ENCODE measurements around the gene NCSTN.

Gene NCSTN

DNA sequence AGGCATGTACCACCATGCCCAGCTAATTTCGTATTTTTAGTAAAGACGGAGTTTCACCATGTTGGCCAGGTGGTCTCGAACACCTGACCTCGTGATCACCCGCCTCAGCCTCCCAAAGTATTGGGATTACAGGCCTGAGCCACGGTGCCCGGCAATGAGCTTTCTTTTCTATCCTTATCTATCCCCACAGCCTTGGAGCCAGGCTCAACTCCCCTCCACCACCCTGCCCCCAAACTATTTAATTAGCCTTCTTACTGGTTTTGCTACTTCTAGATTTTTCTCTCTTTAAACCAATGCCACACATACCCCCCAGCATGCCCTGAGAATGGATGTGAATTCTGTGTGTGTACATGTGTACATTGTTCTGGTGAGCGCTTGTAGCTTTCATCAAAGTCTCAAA is 51.5 kb downstream of the NCSTN start:
- H3K4me3 ChIP-seq (ENCODE audit: low read depth, low read length): no peak overlapping the region
- no peaks in the 10 kb centered on the region for H3K27me3 ChIP-seq (ENCODE audit: insufficient read depth, low read depth, severe bottlenecking)
- H3K36me3 ChIP-seq: no peaks in the 10 kb centered on the region
- no peaks in the 10 kb centered on the region for H3K9me3 ChIP-seq (ENCODE audit: severe bottlenecking)
- TF ChIP-seq, protein P1, sequence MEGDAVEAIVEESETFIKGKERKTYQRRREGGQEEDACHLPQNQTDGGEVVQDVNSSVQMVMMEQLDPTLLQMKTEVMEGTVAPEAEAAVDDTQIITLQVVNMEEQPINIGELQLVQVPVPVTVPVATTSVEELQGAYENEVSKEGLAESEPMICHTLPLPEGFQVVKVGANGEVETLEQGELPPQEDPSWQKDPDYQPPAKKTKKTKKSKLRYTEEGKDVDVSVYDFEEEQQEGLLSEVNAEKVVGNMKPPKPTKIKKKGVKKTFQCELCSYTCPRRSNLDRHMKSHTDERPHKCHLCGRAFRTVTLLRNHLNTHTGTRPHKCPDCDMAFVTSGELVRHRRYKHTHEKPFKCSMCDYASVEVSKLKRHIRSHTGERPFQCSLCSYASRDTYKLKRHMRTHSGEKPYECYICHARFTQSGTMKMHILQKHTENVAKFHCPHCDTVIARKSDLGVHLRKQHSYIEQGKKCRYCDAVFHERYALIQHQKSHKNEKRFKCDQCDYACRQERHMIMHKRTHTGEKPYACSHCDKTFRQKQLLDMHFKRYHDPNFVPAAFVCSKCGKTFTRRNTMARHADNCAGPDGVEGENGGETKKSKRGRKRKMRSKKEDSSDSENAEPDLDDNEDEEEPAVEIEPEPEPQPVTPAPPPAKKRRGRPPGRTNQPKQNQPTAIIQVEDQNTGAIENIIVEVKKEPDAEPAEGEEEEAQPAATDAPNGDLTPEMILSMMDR (IDR thresholded peaks at IDR 0.05; ENCODE audit: low read depth, low read length): no peak
- H3K27ac ChIP-seq: no peak overlapping the region
- DNase-seq: no peak

DNA sequence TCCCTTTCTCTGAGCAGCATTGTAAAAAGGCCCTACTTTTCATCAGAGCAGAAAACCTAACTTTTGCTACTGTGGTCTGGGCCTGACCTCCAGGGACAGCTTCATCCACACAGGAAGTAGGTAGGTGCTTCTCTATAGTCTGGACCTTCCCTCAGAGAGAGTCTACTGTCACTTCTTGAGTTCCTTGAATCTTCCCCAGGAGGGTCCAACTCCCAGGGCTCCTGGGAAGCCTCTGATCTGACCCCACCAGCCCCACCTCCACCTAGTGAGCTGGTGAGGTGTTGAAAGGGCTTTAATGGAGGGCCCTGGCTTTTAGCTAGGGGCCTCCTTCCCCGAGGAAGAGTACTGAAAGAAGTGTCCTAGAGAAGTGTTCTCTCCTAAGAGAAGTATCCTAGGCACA is 54.5 kb downstream of the NCSTN start:
- Histone ChIP-seq H3K4me3 (ENCODE audit: low read depth, low read length) (no peak overlapping the region), H3K27me3 (ENCODE audit: insufficient read depth, low read depth, severe bottlenecking) (no peaks in the 10 kb centered on the region), H3K36me3 (peaks cover 8% of the 10 kb centered on the region), H3K27ac (no peak overlapping the region), H3K9me3 (ENCODE audit: severe bottlenecking) (no peaks in the 10 kb centered on the region)
- DNase-seq: no peak
- TF ChIP-seq, protein P1 (IDR thresholded peaks at IDR 0.05; ENCODE audit: low read depth, low read length): no peak

DNA sequence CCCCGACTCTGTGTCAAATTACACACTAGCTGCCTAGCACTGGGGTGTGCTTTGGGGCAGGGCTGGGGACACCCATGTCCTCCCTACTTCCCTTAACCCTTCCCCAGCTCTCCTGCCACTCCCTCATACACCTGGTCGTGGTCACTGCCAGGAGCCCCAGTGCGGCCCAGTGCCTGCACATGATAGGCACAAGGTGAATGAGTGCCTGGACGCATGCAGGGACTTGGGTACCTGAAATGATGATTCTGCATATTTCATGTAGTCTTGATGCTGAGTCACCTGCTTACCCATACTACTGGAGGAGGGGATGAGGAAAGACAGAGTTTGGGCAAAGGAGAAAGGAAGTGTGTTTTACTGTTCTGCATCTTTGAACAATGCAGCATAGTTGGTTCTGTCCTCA is 55.6 kb downstream of the NCSTN start:
- H3K4me3 ChIP-seq (ENCODE audit: low read depth, low read length): no peak overlapping the region
- no peaks in the 10 kb centered on the region for H3K9me3 ChIP-seq (ENCODE audit: severe bottlenecking)
- DNase-seq: no peak
- H3K36me3 ChIP-seq: peaks cover 16% of the 10 kb centered on the region
- no peaks in the 10 kb centered on the region for H3K27me3 ChIP-seq (ENCODE audit: insufficient read depth, low read depth, severe bottlenecking)
- H3K27ac ChIP-seq: no peak overlapping the region
- TF ChIP-seq, protein P1 (IDR thresholded peaks at IDR 0.05; ENCODE audit: low read depth, low read length): no peak

DNA sequence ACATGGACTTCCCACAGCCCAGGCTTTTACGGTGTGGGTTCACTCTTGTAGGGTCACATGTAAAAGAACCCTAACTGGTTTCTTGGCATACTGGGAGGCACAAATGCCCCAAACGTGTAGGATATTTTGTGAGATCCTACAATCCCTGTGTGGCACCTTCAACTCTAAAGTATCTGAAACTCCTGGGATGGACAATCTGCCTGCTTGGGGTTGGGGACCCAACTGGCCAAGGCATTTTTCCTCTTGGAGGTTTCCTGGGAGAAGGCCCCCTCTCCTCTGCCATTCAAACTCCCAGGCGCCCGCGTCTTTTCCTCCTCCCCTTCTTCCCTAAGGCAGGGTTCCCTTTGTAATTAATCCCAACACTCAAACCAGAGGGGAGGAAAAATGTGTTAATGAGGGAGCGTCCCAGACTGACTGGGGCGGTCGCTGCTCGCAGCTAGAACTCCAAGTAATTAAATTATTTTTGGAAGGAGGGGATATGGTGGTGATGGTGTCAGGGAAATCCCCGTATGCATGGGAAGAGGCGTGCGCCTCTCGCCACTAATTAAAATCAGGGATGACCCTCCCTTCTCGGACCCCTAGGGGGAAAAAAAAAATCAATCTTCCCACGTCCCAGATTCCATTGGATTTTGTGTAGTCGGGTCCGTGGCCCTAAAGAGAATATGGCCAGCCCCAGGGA is 56.5 kb downstream of the NCSTN start:
- peak overlapping the region; percentile 66 for H3K4me3 ChIP-seq (ENCODE audit: low read depth, low read length)
- no peaks in the 10 kb centered on the region for H3K27me3 ChIP-seq (ENCODE audit: insufficient read depth, low read depth, severe bottlenecking)
- no peaks in the 10 kb centered on the region for H3K9me3 ChIP-seq (ENCODE audit: severe bottlenecking)
- TF ChIP-seq, protein P1 (IDR thresholded peaks at IDR 0.05; ENCODE audit: low read depth, low read length): no peak
- peak overlapping the region; percentile 95 for H3K27ac ChIP-seq
- H3K36me3 ChIP-seq: peaks cover 25% of the 10 kb centered on the region
- no peak for DNase-seq

DNA sequence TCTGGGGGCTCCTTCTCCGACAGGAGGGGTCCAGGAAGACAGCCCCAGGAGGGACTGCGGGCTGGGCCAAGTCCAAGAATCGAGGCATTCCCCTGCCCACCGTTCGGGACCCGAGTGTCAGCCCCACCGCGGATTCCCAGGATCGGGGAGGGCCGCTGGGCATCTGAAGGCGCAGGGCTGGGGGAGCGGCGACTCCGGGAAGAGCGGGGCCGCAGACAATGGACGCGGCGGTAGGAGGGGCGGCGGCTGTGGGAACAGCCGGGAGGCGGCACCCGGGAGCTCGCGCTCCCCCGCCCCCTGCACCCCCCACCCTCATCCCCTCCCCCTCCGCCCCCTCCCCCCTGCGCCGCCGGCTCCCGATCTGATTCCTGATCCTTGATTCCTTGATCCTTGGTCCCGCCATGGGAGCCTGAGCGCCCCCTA is 57.1 kb downstream of the NCSTN start, which contains the start of gene VANGL2:
VANGL2 (plus strand) TSS at position 342 of the 423 bp plus-strand sequence. CDS start 15,274 bp downstream, outside the sequence.
- TF ChIP-seq, protein P1 (IDR thresholded peaks at IDR 0.05; ENCODE audit: low read depth, low read length): no peak
- peak within 1 kb of the TSS; percentile 95 for H3K27ac ChIP-seq
- H3K9me3 ChIP-seq (ENCODE audit: severe bottlenecking): no peaks in the 10 kb centered on the region
- H3K4me3 ChIP-seq (ENCODE audit: low read depth, low read length): peak within 1 kb of the TSS; percentile 85
- H3K36me3 ChIP-seq: peaks cover 30% of the 10 kb centered on the region
- no peaks in the 10 kb centered on the region for H3K27me3 ChIP-seq (ENCODE audit: insufficient read depth, low read depth, severe bottlenecking)
- peak; percentile 95 for DNase-seq
